NOMO-1 treated with DMSO at 0.1 percent for 48 hours (cell line): ENCODE data around the gene SLC39A3.
"Not testable (repeated sequence)": the region's sequence is repeated elsewhere in the genome, so short reads cannot be mapped to it uniquely, and the experiment has no call there.

ENCODE experiments used
- DNase-seq: peaks from one replicate; lab custom pipeline; 2025; ENCODE audit not compliant: unreplicated experiment; lab: John Stamatoyannopoulos, UW

The SLC39A3 gene

DNA sequence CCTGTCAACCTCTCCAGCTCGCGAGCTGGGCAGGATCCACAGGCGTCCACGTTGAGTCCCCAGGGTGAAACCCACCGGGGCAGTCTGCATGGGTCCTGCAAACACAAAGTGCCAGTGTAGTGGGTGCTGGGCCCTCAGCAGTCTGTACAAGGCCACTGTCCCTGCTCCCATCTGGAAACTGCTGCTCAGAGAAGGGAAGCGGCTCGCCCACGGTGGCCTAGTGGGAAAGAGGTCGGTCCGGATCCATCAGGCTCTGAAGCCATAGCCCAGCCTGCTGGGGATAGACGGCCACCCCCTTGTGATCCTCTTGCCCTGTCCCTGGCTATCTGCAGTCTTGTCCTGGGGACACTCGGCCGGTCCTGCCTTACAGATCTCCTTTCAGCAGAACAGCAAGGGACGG, 16.1 kb downstream of the SLC39A3 start:
- no peak for DNase-seq

DNA sequence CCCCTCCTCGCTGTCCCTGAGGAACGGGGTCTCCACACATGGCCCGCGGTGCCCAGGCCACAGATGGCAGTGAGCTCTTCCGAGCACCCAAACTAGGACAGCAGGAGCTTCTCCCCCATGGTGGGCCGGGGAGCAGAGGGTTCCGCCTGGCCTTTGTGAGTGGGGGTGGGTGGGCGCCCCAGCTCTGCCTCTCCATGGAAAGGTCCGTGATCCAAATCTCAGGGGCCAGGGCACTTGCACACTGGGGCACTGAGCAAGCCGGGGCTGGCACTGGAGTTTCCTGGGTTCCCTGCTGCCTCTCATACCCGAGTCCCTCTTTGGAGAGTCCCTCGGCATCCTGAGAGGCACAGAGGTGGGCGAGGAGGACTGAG, 16.5 kb downstream of the SLC39A3 start:
- DNase-seq, result no peak

DNA sequence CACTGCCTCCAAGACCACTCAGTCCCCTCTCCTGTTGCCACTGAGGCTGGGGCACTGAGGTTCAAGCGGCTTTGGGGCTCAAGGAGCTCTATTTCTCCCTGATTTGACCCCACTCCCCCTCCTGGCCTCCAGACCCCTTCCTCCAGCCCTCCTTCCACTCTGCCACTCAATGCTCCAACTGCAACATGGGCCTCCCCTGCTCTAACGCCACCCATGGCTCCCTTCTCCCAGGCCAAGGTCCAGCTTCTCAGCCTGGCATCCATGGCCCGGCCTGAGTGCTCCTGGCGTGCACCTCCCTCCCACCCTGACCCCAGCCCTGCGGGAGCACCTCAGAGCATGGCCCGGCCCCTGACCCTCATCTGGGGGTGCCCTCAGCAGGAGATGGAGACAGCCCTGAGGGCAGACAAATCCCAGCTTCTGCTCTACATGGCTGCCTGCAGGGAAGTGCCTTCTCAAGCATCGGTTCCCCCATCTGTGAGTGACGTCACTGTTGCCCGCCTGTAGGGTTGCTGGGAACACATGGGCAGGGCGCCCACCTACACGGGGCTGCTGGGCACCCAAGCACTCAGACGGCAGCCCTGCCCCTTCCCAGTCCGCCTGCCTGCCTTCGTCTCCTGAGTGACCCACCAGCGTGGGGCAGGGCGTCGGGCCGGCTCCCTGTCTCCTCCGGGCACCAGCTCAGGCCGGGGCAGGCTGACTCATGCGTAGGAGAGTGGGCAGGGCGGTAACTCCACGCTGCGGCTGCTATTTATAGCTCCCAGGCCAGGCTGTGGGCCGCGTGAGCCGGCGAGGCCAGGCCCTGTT, 17.1 kb downstream of the SLC39A3 start:
- DNase-seq, result peak; percentile 69

DNA sequence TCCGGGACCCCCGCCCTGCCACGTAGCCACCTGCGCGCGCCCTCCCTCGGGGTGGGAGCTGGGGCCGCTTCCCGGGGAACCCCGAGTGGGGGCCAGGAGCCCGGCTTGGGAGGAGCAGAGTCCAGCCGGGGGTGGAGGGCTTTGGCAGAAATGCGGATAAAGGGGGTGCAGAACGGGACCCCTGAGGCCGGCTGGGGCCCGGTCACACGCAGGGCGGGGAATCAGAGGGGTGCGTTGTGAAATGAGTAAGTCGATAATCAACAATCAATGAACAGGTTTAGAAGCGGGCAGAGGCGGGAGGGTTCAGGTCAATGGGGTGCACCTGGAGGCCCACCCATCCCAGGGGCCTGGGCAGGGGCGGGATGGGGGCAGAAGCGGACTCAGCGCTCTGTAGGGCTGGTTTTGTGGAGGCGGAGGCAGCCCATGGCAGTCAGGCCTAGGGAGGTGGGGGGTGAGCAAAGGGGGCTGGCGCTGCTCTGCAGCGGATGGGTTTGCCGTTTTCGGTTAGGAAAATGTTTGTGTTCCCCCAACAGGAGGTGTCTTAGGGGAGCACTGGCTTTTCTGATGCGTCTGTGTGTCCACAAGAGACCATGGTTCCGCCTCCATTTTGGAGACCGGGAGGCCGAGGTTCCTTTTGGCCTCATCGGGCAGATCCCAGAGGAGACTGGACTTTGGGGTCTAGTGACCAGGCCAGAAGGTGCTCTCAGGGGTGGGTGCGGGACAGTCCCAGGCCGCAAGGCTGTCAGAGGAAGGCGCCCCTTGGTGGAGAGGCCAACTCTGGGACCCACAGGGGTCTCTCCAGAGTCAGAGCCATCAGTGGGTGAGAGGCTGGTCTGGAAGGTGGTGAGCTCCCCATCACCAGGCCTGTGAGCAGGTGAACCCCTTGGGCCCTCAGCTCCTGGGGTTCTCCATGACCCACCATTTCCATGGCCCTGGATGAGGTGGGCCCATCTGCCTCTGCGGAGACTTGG, 18.0 kb downstream of the SLC39A3 start:
- no peak for DNase-seq

DNA sequence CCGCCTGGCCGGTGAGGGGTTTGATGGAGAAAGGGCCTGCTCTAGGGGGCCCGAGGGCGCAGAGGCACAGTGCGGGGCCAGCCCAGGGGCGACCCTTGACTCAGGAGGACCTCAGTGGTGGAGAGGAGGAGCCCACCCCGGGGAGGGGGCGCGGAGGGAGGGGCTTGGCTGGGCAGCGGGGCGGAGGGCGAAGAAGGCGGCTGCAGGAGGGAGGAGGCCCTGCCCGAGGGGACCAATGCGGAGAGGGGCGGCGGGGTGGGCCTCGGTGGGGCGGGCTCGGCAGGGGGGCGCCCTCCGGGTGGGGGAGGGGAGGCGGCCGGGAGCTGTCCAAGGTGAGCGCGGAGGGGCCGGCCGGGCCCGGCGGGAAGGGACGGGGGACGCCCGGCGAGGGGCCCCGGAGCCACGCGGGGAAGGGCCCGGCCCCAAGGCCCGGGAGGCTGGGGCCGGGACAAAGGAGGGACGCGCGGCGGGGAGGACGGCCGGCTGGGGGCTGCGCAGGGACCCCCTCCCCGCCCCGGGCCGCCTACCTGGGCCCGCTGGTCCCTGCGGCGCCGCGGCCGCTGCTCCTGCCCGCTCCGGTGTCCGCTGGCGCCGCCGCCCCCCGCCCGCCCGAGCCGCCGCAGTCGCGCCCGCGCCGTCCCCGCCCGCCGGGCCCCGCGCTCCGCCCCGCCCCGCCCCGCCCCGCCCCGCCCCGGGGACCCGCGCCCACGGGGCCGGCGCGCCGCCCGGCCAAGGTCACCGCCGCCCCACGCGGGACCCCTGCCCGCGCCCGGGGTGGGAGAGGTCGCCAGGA, 18.8 kb downstream of the SLC39A3 start, which contains the start of gene DIRAS1:
Gene DIRAS1, minus strand, starts transcription at position 596 of the 793 bp plus-strand sequence. CDS start 3,566 bp downstream, outside the sequence.
- no peak for DNase-seq

DNA sequence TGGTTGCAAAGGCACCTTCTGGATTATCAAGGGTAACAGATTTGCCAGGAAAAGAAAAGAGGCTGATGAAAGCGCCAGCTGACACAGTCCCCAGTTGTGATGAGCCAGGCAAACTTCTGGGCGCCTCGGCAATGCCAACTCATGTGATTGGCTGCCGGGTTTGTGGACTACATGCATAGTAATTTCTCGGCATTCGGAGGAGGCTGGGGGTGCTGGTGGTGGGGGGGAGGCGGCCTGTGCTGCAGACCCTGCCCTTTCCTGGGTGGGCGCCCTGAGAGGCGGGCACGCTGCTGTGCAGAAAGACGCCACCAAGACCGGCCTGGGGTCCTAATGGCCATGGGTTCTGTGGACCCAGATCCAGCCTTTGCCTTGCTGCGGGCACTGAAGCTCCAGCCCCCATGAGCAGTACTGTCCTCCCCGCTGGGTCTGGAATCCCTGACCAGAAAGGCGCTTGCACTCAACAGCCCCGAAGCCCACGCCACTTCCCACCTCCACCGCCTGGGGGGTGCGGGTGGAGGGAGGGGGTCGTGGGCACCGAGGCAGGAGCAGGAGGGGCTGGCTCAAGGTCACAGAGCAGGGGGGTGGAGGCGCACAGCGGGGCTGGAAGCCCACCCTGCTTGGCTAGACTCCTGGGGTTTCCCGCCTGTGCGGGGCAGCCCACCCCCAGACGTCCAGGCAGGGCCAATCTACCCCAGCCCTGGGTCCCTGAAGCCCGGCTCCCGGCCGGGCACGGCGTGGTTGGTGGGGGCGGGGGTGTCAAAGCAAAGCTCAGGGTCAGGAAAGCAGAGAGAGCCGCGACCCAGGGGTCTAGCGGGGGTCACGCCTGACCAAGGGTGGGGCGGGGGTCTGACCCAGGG, 19.7 kb downstream of the SLC39A3 start:
- no peak for DNase-seq

DNA sequence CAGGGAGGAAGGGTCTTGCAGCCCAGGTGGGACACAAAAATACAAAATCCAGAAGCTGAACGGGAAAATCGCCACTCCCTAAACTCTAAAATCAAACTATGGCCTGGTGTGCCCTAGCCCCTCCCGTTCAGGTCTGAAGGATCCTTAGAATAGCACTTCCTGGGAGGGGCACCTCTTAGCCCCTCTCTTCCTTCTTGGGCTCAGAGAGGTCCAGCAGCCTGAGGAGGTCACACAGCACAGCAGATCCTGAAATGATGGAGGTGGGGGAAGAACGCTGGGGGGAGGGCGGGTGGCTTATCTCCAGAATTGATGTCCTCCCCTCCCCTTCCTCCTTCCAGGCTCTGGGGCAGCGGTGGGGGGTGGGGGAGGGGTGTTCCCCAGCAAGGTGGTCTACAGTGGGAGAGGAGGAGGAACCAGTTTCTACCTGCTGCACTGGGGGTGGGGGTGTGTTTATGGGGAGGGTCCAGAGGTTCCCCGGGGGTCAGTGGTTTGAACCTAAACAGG, 20.5 kb downstream of the SLC39A3 start:
- no peak for DNase-seq

DNA sequence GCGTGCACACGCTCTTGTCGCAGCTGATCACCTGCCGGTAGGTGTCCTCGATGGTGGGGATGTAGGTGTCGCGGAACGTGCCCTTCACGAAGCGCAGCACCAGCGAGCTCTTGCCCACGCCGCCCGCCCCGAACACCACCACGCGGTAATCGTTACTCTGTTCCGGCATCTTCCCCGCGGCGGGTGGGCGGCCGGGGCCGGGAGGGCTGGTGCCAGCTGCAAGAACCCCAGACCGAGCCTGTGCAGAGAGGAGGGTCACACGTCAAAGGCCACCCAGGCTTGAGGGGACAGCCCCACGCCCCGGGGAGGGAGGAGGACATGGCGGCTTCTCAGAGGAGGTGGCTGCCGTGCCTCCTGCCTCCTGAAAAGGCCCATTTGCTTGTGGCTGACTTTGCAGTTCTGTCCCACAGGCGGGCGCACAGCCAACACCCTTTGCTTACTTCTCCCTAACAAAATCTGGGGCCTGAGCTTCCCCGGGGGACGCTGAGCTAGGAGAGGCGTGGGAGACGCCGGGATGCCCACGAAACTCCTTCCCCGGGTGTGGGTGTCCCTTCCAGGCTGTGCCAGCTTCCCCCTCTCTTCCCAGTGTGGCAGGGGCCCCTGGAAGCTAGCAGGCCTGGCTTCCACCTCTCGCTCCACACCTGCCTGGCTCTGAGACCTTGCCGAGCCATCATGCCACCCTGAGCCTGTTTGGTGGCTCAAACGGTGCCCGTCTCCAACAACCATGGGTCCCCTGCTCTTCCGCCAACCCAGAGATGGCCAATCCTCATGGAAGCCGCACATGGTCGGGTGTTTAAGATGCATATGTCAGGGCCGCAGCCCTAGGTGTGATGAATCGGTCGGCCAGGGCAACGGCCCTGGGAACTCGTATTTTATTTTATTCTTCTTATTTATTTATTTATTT, 21.9 kb downstream of the SLC39A3 start:
- no peak for DNase-seq

DNA sequence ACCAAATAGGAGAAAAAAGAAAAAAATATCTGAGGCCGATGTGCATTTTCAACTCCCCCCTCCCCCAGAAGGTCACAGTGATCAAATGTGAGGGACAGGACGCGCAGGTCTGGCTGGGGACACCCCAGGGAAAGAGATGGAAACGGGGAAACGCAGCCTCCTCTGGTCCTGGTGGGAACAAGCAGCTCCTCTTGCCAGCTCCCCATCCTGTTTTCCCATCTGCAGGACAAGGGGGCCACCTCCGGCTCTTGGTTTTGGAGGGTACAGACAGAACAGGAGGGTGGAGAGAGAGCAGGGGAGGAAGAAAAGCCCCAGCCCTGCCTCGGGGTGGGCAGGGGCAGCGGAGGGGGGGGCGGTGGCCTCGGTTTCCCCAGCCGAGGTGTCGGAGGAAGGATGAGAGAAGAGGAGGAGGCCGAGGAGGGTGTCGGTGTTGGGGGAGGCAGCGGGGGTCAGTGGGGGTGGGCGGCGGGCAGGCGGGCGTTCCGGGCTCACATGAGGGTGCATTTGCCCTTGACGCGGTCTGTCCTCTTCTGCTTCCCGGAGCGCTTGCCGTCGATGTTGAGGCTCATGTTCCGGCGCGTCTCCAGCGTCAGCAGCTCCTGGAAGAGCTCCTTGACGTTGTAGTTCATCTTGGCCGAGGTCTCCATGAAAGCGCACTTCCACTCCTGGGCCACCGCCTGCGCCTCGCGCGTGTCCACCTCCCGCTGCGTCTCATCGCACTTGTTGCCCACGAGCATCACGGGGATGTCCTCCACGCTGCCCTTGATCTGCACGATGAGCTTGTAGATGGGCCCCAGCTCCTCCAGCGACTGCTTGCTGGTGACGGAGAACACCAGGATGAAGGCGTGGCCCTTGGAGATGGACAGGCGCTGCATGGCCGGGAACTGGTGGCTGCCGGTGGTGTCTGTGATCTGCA, 22.8 kb downstream of the SLC39A3 start:
- no peak for DNase-seq

DNA sequence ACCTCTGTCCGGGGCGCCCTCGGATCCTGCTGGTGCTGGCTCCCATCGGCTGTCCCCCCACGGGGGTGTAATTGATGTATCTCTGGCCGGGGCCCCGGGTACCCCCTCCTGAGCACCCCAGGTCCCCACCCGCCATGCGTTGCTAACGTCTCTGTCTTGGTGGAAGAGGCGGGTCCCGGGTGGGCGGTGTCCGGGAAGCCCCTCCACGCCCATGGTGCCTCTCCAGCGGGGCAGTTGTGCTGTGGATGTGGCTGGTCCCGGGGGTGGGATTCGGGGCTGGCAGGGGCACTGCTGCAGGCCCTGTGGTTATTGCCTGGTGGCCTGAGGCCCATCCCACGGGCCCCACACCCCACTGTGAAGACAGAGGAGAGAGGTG, 23.6 kb downstream of the SLC39A3 start:
- no peak for DNase-seq

DNA sequence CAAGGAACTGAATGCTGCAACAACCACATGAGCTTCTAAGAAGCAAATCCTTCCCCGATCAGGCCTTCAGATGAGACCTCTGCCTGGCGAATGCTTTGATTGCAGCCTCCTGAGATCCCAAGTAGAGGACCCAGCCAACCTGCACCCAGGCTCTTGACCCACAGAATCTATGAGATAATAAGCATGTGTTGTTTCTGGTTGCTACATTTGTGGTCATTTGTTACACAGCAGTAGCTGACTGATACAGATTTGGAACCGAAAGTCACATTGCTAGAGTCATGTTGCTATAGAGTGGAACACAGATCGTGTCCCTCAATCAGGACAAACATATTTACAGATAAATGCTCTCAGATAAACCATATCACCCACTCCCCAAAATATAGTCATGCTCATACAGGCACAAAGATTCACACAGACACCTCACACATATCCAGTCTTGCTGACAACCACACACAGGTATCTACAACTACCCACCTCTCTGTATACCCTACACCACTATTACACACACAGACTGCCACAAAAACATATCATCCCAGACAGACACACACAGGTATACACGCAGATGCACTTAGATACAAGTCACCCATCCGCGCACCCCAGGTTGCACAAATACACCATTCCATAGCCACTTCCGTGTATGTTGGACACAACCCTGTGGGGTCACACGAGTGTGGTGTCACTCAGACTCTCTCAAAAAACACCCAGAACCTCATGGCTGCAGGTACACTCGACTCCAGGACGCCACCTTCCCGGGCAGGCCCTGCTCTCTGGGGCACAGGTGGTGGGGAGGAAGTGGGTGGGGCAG, 24.1 kb downstream of the SLC39A3 start:
- no peak for DNase-seq

DNA sequence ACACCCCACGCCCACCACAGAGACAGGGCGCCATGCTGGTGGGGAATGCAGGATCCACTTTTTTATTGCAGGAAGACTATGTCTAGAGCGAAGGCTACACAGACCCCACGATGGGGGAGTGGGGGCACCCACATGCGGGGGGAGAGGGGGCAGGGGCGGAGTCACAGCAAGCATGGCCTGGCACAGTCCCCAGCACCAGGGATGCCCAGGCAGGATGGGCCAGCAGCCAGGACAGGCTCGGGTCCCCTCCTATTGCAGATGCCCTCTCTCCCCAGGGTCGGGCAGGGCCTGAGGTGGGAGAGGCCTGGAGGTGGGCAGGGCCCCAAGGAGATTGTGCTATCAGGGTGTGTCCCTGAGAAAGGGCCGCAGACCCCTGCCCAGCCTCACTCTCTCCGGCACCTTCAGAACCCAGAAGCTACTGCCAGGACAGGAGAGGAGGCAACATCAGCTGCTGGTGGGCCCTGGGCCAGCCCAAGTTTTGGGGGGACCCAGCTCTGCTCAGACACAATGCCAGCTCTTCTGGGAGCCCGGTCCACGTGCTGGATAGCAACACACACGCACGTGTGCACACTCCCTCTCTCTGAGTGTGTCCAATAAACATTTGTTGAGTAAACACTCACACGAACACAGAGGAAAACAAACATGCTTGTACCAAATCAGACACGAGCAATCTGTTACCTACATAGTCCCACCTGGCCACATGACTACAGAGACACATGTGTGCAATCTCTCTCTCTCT, 25.1 kb downstream of the SLC39A3 start:
- DNase-seq, result no peak

DNA sequence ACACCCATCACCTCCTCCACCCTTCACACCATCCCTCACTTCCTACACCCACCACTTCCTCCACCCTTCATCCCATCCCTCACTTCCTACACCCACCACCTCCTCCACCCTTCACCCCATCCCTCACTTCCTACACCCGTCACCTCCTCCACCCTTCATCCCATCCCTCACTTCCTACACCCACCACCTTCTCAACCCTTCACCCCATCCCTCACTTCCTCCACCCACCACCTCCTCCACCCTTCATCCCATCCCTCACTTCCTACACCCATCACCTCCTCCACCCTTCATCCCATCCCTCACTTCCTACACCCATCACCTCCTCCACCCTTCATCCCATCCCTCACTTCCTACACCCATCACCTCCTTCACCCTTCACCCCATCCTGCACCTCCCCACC, 25.7 kb downstream of the SLC39A3 start:
- DNase-seq, result not testable (repeated sequence)

DNA sequence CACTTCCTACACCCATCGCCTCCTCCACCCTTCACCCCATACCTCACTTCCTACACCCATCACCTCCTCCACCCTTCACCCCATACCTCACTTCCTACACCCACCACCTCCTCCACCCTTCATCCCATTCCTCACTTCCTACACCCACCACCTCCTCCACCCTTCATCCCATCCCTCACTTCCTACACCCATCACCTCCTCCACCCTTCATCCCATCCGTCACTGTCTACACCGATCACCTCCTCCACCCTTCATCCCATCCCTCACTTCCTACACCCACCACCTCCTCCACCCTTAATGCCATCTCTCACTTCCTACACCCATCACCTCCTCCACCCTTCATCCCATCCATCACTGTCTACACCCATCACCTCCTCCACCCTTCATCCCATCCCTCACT, 26.6 kb downstream of the SLC39A3 start:
- not testable (repeated sequence) for DNase-seq

DNA sequence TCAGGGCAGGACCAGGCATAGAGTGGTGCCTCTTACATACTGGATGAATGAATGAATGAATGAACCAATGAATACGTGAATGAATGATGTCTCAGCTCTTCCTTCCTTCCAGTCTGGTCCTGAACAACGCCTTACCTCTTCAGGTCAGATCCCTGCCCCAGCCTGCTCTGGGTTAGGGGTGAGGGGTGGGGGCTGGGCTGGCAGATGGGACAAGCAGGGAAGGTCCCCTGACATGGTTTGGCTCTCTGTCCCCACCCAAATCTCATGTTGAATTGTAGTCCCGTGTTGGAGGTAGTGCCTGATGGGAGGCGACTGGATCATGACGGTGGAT, 28.0 kb downstream of the SLC39A3 start:
- DNase-seq, result no peak

DNA sequence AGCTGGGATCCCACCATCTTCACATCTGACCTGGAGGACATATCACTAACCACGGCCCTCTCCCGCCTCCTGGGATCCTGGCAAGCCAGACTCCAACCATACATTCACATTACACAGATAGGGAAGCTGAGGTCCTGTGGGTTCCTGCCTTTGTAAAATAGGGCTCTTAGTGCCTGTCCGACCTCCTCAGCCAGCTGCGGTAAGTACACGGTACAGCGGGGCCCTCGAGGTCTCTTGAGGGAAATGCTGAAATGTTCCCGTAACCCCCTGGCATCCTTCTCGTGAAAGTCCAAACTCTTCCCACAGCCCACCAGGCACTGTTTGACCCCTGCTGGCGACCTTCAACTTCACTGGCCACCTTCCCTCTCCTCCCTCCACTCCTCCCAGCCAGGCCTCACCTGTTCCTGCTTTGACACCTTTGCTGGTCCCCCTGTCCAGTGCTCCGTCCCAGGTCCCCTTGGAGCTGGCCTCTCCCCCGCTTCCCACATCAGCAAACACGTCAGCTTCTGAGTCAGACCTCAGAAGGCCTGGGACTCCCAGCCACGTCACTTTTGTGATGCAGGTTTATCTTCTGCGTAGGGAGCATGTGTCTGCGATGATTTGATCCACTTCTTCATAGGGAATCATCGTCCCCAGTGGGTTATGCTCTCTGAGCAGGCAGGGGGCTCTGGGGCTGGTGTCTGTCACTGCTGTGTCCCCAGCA, 28.5 kb downstream of the SLC39A3 start:
- peak; percentile 40 for DNase-seq
